HG03139 (cell line): ENCODE measurements around the gene TTC12.

ENCODE experiments used
- ATAC-seq: cut with Tn5 transposase; IDR thresholded peaks from one replicate; pipeline ENCODE4 v1.9.1; 2021; ENCODE audit not compliant: unreplicated experiment

The TTC12 gene

DNA sequence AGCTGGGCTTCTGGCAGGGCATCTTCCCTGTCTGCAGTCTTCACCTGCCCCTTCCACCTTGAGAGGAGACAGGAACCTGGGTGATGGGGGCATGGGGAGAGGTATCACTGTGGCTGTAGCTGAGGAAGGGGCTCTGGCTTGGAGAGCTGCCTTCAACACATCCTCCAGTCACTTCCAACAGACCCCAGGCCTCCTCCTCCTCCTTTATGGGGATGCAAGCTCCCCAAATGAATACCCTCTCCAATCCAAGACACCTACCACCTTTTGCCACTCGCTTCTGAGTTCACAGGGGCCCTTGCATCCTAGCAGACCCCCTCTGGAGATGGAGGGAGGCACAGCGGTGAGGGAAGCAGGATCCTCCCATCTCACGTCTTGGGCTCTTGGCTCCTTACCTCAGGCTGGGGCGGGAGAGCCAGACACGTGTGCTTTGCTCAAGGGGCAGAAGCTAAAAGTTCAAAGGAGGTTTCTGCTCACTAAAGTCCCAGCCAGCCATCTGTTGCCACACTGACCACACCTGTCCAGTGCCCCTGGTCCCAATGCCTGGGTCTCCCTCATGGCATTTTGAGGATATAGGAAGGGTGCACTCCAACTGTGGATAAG is 86.3 kb downstream of the TTC12 start:
- ATAC-seq = no peak

DNA sequence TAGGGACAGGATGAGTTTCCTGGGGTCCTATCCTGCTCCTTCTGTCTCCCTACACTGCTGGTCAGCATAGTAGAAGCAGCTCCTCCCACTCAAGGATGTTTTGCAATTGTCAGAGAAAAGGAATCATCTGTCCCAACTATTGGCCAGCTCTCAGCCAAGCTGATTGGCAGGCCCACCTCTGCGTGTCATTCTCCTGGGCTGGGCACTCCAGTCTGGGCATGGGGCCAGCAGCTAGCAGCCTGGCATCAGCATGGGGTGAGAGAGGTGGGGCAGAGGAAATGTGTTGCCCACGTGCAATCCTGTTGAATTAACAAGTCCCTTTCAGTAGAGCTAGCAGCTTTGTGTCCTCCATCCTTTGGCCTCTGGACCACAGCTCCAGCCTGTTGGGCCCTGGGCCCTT is 87.3 kb downstream of the TTC12 start:
- ATAC-seq = no peak

GRCh38 chr11:113404859-113405430 is 90.6 kb downstream of the TTC12 start:
- ATAC-seq = no peak

- ATAC-seq = no peak
Observed at GRCh38 chr11:113405724-113406478, 91.5 kb downstream of the TTC12 start.

DNA sequence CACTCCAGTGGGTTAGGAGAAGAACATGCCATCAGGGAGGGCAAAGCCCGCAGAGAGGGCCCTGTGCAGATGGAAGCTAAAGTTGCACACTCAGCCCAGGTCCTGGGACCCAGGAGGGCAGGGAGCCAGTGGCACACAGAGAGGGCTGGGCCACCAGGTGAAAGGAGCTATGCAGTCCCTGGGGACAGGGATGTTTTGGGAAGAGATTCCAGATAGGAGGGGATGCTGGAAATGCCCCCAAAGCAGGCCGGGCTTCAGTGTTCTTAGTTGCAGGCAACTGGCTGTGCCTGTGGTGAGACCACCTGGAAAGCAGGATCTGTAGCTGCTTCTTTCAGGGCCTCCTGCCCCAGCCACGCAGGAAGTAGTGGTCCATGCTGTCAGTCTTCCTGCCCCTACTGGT is 92.8 kb downstream of the TTC12 start:
- no peak for ATAC-seq

GRCh38 chr11:113408206-113408605 is 93.8 kb downstream of the TTC12 start:
- no peak for ATAC-seq

GRCh38 chr11:113408887-113409286 is 94.5 kb downstream of the TTC12 start:
- ATAC-seq = no peak

GRCh38 chr11:113409526-113409925 is 95.1 kb downstream of the TTC12 start:
- ATAC-seq = no peak

GRCh38 chr11:113410414-113411135 is 96.2 kb downstream of the TTC12 start:
- ATAC-seq = no peak

DNA sequence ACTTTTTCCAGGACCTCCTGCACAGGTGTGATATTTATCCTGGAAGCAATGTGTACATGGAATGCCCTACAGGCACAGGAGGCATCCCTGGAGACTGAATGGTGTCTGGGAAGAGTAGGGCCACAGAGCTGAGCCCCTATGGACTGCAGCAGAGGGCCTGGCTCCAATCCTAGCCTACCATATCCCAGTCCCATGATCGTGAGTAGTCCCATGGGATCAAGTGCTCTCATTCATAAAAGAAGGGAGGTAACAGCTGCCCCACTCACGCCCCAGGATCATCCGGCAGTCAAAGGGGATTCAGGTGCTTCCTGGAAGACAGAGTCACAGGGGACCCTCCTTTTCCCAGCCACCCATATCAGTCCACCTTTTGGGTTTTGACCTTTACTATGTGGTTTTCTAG is 97.2 kb downstream of the TTC12 start:
- no peak for ATAC-seq

GRCh38 chr11:113412675-113413074 is 98.3 kb downstream of the TTC12 start:
- no peak for ATAC-seq

- no peak for ATAC-seq
Observed at GRCh38 chr11:113415343-113415742, 101.0 kb downstream of the TTC12 start.
